H9 (cell line): Measurements from ENCODE around the gene ATP7B. TPM values are rescaled to one million over a fixed set of nuclear protein-coding genes. Genes with fewer than 3 reads are reported as not detected.

Experiments used
- DNase-seq: peaks from one replicate; pipeline ENCODE4 v3.0.0-alpha.2; 2017
- H2AFZ ChIP-seq: one replicate; pipeline ENCODE4 v1.6.1; 2013; ENCODE audit warnings: mild to moderate bottlenecking, low read length, control low read depth, moderate library complexity
- H2AK5ac ChIP-seq: 2 replicates; pipeline ENCODE4 v1.6.1; 2013; ENCODE audit warnings: low read length, control low read depth, mixed read lengths; ENCODE audit not compliant: insufficient read length
- H2BK120ac ChIP-seq: one replicate; pipeline ENCODE4 v1.6.1; 2013; ENCODE audit warnings: low read depth, mild to moderate bottlenecking, low read length, control low read depth, inconsistent platforms; ENCODE audit not compliant: poor library complexity, severe bottlenecking
- H2BK12ac ChIP-seq: 2 replicates; pipeline ENCODE4 v1.6.1; 2013; ENCODE audit warnings: low read length, control low read depth, mixed read lengths, low read depth; ENCODE audit not compliant: insufficient read length
- H2BK15ac ChIP-seq: 2 replicates; pipeline ENCODE4 v1.6.1; 2013; ENCODE audit warnings: low read depth, low read length, control low read depth
- H2BK20ac ChIP-seq: one replicate; pipeline ENCODE4 v1.6.1; 2013; ENCODE audit warnings: low read depth, mild to moderate bottlenecking, low read length, control low read depth, inconsistent platforms; ENCODE audit not compliant: poor library complexity, severe bottlenecking
- H2BK5ac ChIP-seq: 2 replicates; pipeline ENCODE4 v1.6.1; 2013; ENCODE audit warnings: low read length, control low read depth, mixed read lengths; ENCODE audit not compliant: insufficient read length
- H3K14ac ChIP-seq: 2 replicates; pipeline ENCODE4 v1.6.1; 2013; ENCODE audit warnings: low read length, control low read depth; ENCODE audit not compliant: insufficient read depth
- H3K18ac ChIP-seq: 2 replicates; pipeline ENCODE4 v1.6.1; 2013; ENCODE audit warnings: low read depth, mild to moderate bottlenecking, mixed read lengths, low read length, control low read depth; ENCODE audit not compliant: insufficient read length
- H3K23ac ChIP-seq: 2 replicates; pipeline ENCODE4 v1.6.1; 2013; ENCODE audit warnings: low read length, control low read depth, mixed read lengths, low read depth; ENCODE audit not compliant: insufficient read length
- H3K23me2 ChIP-seq: 2 replicates; pipeline ENCODE4 v1.6.1; 2013; ENCODE audit warnings: low read depth, mild to moderate bottlenecking, mixed read lengths, low read length, control low read depth; ENCODE audit not compliant: insufficient read length, poor library complexity, severe bottlenecking
- H3K27ac ChIP-seq: 2 replicates; pipeline ENCODE4 v1.5.1; 2013; ENCODE audit warnings: low read length, control low read depth, mixed read lengths, low read depth; ENCODE audit not compliant: insufficient read length
- H3K27me3 ChIP-seq: 2 replicates; pipeline ENCODE4 v1.6.1; 2013; ENCODE audit warnings: low read length, control low read depth, inconsistent platforms; ENCODE audit not compliant: insufficient read depth
- H3K4ac ChIP-seq: 2 replicates; pipeline ENCODE4 v1.6.1; 2013; ENCODE audit warnings: low read depth, mild to moderate bottlenecking, control low read depth, inconsistent platforms, low read length, moderate library complexity
- H3K4me1 ChIP-seq: 2 replicates; pipeline ENCODE4 v1.6.1; 2013; ENCODE audit warnings: low read length, control low read depth, inconsistent platforms; ENCODE audit not compliant: insufficient read depth
- H3K4me2 ChIP-seq: 2 replicates; pipeline ENCODE4 v1.6.1; 2013; ENCODE audit warnings: low read length, control low read depth, mixed read lengths; ENCODE audit not compliant: insufficient read length, insufficient read depth
- H3K56ac ChIP-seq: 2 replicates; pipeline ENCODE4 v1.6.1; 2013; ENCODE audit warnings: low read depth, mild to moderate bottlenecking, mixed read lengths, low read length, control low read depth; ENCODE audit not compliant: insufficient read length
- H3K79me1 ChIP-seq: 2 replicates; pipeline ENCODE4 v1.6.1; 2013; ENCODE audit warnings: low read depth, mild to moderate bottlenecking, moderate library complexity, low read length, control low read depth, inconsistent platforms; ENCODE audit not compliant: insufficient read depth, poor library complexity, severe bottlenecking
- H3K79me2 ChIP-seq: 2 replicates; pipeline ENCODE4 v1.6.1; 2013; ENCODE audit warnings: low read length, control low read depth, inconsistent platforms; ENCODE audit not compliant: insufficient read depth
- H3K9ac ChIP-seq: 2 replicates; pipeline ENCODE4 v1.6.1; 2013; ENCODE audit warnings: low read length, control low read depth, mixed read lengths; ENCODE audit not compliant: insufficient read length; ENCODE audit errors: extremely low read depth
- H3K9me3 ChIP-seq: one replicate; pipeline ENCODE4 v1.6.1; 2013; ENCODE audit warnings: low read depth, low read length, inconsistent platforms; ENCODE audit not compliant: control insufficient read depth
- H3T11ph ChIP-seq: one replicate; pipeline ENCODE4 v1.6.1; 2013; ENCODE audit warnings: mild to moderate bottlenecking, low read length, control low read depth, inconsistent platforms
- H4K20me1 ChIP-seq: one replicate; pipeline ENCODE4 v1.6.1; 2013; ENCODE audit not compliant: control insufficient read depth, insufficient read length, insufficient read depth
- H4K5ac ChIP-seq: 2 replicates; pipeline ENCODE4 v1.6.1; 2013; ENCODE audit warnings: low read depth, mild to moderate bottlenecking, mixed read lengths, low read length, control low read depth; ENCODE audit not compliant: insufficient read length
- H4K8ac ChIP-seq: replicated peaks from 2 replicates; pipeline ENCODE4 v1.6.1; 2013; ENCODE audit warnings: low read length, control low read depth, mixed read lengths, low read depth; ENCODE audit not compliant: insufficient read length
- H4K91ac ChIP-seq: 2 replicates; pipeline ENCODE4 v1.6.1; 2013; ENCODE audit warnings: low read depth, mild to moderate bottlenecking, moderate library complexity, mixed read lengths, low read length, control low read depth; ENCODE audit not compliant: insufficient read length
- H3K27ac Mint-ChIP-seq, 3 experiments: 2 replicates in 2 of 3; 3 replicates in 1 of 3; pipeline ENCODE4 v1.8.0; 2020 to 2021; ENCODE audit warnings: mixed read lengths in 3 of 3, mild to moderate bottlenecking in 1 of 3, moderate library complexity in 1 of 3
- H3K27me3 Mint-ChIP-seq: 2 replicates; pipeline ENCODE4 v1.8.0; 2021; ENCODE audit warnings: low read depth, mild to moderate bottlenecking, moderate library complexity, mixed read lengths
- H3K36me3 Mint-ChIP-seq, 3 experiments: 2 replicates in 2 of 3; 3 replicates in 1 of 3; pipeline ENCODE4 v1.8.0; 2020 to 2021; ENCODE audit warnings: low read depth in 3 of 3, mixed read lengths in 3 of 3; ENCODE audit not compliant: insufficient read depth in 1 of 3
- H3K4me1 Mint-ChIP-seq, 2 experiments: 2 replicates each; pipeline ENCODE4 v1.8.0; 2020; ENCODE audit warnings: mixed read lengths in 2 of 2
- H3K4me3 Mint-ChIP-seq, 2 experiments: 2 replicates in 1 of 2; 3 replicates in 1 of 2; pipeline ENCODE4 v1.8.0; 2020 to 2021; ENCODE audit warnings: mild to moderate bottlenecking in 2 of 2, mixed read lengths in 2 of 2, moderate library complexity in 1 of 2
- H3K9me3 Mint-ChIP-seq, 2 experiments: 2 replicates in 1 of 2; 3 replicates in 1 of 2; pipeline ENCODE4 v1.8.0; 2020; ENCODE audit warnings: mild to moderate bottlenecking in 2 of 2, mixed read lengths in 2 of 2, moderate library complexity in 1 of 2
- CTCF ChIP-seq: fragments of 200-600 bp; sonication (generic); conservative IDR thresholded peaks from 3 replicates; pipeline ENCODE4 v1.8.0; 2021; ENCODE audit warnings: antibody characterized with exemption, mild to moderate bottlenecking
- WGBS: extraction: QIAGEN DNeasy Blood & Tissue Kit; methylation state at CpG from one replicate; pipeline ENCODE4 v1.1.7; 2013; ENCODE audit warnings: missing lambda C conversion rate, low lambda C conversion rate, mixed read lengths; ENCODE audit not compliant: insufficient read length; ENCODE audit errors: extremely low coverage; 5-methylcytosine and 5-hydroxymethylcytosine counted together
- total RNA-seq: library from RNA; stranded (reverse); gene quantifications from 2 replicates; pipeline ENCODE4 v1.2.1, GENCODE V29; 2021

Gene ATP7B
- total RNA-seq, 1 experiment from 2014 or later: 5.8 TPM

DNA sequence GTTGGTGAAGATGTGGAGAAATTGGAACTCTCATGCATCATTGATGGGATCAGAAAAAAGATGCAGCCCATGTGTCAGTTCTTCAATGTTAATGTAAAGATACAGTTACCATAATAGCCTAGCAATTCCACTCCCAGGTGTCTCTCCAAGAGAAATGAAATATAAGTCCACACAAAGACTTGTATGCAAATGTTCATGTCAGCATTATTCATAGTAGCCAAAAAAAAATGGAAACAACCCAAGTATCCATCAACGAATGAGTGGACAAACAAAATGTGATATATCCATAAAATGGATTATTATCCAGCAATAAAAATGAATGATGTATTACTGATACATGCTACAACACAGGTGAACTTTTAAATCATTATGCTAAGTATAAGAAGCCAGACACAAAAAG is 110.8 kb downstream of the ATP7B start:
- no peak overlapping the region for H2BK15ac ChIP-seq
- no peak overlapping the region for H2AK5ac ChIP-seq
- H3K4me2 ChIP-seq: no peak overlapping the region
- no peak overlapping the region for H2BK5ac ChIP-seq
- no peaks in the 10 kb centered on the region for H3K4me1 ChIP-seq
- H2AFZ ChIP-seq: no peak overlapping the region
- H3K36me3 Mint-ChIP-seq: no peaks in the 10 kb centered on the region
- no peak overlapping the region for H3K4me3 Mint-ChIP-seq
- no peak overlapping the region for H4K91ac ChIP-seq
- no peaks in the 10 kb centered on the region for H3K9me3 ChIP-seq
- no peak overlapping the region for H2BK12ac ChIP-seq
- TF ChIP-seq CTCF: no peak
- peaks cover 0 to 6% of the 10 kb centered on the region in 2 experiments; a peak in 3 of 4 replicates for H3K4me1 Mint-ChIP-seq
- WGBS: no CpG with 5 or more reads among the region's 1 CpG
- no peak overlapping the region for H2BK20ac ChIP-seq
- no peaks in the 10 kb centered on the region for H3K9me3 Mint-ChIP-seq
- no peak for DNase-seq
- H3K79me2 ChIP-seq: no peaks in the 10 kb centered on the region
- no peak overlapping the region for H3K56ac ChIP-seq
- H3K14ac ChIP-seq: no peak overlapping the region
- no peak overlapping the region for H2BK120ac ChIP-seq
- H4K5ac ChIP-seq: no peak overlapping the region
- H3K23me2 ChIP-seq: no peaks in the 10 kb centered on the region
- H3K23ac ChIP-seq: no peak overlapping the region
- no peaks in the 10 kb centered on the region for H3K79me1 ChIP-seq
- no peak overlapping the region for H4K8ac ChIP-seq
- no peaks in the 10 kb centered on the region for H3K27me3 ChIP-seq
- H4K20me1 ChIP-seq: no peaks in the 10 kb centered on the region
- no peak overlapping the region for H3K27ac ChIP-seq
- no peak overlapping the region for H3K27ac Mint-ChIP-seq
- H3K18ac ChIP-seq: no peak overlapping the region
- no peak overlapping the region for H3K9ac ChIP-seq
- H3K27me3 Mint-ChIP-seq: no peaks in the 10 kb centered on the region
- H3K4ac ChIP-seq: no peak overlapping the region
- H3T11ph ChIP-seq: no peak overlapping the region
